Keratinocyte (primary cell): ENCODE measurements around the gene NFAM1.

Experiments used
- CTCF ChIP-seq, 3 experiments: IDR thresholded peaks in 1 of 3; conservative IDR thresholded peaks in 1 of 3; optimal IDR thresholded peaks in 1 of 3; 2 replicates in 2 of 3; 3 replicates in 1 of 3; pipeline versions ENCODE3 to v1.5.1; 2011; ENCODE audit warnings: low read length in 3 of 3, mild to moderate bottlenecking in 3 of 3, moderate library complexity in 2 of 3, control low read depth in 1 of 3, inconsistent platforms in 1 of 3; ENCODE audit not compliant: insufficient read depth in 2 of 3; ENCODE audit errors: extremely low read depth in 1 of 3
- EZH2 ChIP-seq: IDR thresholded peaks from one replicate; pipeline ENCODE4 v1.6.1; 2012; ENCODE audit warnings: inconsistent platforms, mild to moderate bottlenecking, low read length, moderate library complexity

GRCh38 chr22:42404266-42404665 is 27.9 kb downstream of the NFAM1 start:
- TF ChIP-seq EZH2 (no peak), CTCF (optimal IDR thresholded peaks at IDR 0.05 in 1 of 3, IDR thresholded peaks at IDR 0.05 in 1 of 3, conservative IDR thresholded peaks at IDR 0.05 in 1 of 3; ENCODE audit: extremely low read depth in 1 of 3, insufficient read depth in 2 of 3, low read length in 3 of 3) (no peak)
